SK-N-SH treated with all-trans-retinoic acid at 6 μM for 48 hours (cell line): ENCODE data around the gene CSNK2A1.
"Not testable (repeated sequence)": the region's sequence is repeated elsewhere in the genome, so short reads cannot be mapped to it uniquely, and the experiment has no call there.

ENCODE experiments used
- ATAC-seq: fragments of 200-7000 bp; cut with Tn5 transposase; 3 replicates; pipeline ENCODE4 v1.9.1; 2020; ENCODE audit warnings: mild to moderate bottlenecking, moderate library complexity
- ARNTL ChIP-seq: fragments of 450-650 bp; formaldehyde crosslinking; IDR thresholded peaks from 2 replicates; pipeline ENCODE4 v1.5.0; 2020; ENCODE audit warnings: low read depth, mild to moderate bottlenecking, moderate library complexity, borderline replicate concordance
- BACH2 ChIP-seq: fragments of 250-450 bp; sonication (Bioruptor Pico); IDR thresholded peaks from 2 replicates; pipeline ENCODE4 v1.9.0; 2021; ENCODE audit warnings: mild to moderate bottlenecking, borderline replicate concordance
- CSDC2 ChIP-seq: fragments of 250-450 bp; sonication (Bioruptor Pico); IDR thresholded peaks from 2 replicates; pipeline ENCODE4 v1.5.0; 2020; ENCODE audit warnings: mild to moderate bottlenecking, moderate library complexity
- CSRNP3 ChIP-seq: fragments of 250-450 bp; sonication (Bioruptor Pico); IDR thresholded peaks from 2 replicates; pipeline ENCODE4 v1.5.1; 2021; ENCODE audit warnings: mild to moderate bottlenecking, moderate library complexity
- ESRRG ChIP-seq: fragments of 250-450 bp; sonication (Bioruptor Pico); IDR thresholded peaks from 2 replicates; pipeline ENCODE4 v1.6.1; 2021; ENCODE audit warnings: mild to moderate bottlenecking
- GLIS3 ChIP-seq: fragments of 250-450 bp; sonication (Bioruptor Pico); IDR thresholded peaks from 2 replicates; pipeline ENCODE4 v1.5.0; 2020; ENCODE audit warnings: mild to moderate bottlenecking, moderate library complexity
- ISL1 ChIP-seq: fragments of 250-450 bp; sonication (Bioruptor Pico); IDR thresholded peaks from 2 replicates; pipeline ENCODE4 v2.1.2; 2022; ENCODE audit warnings: mild to moderate bottlenecking, moderate library complexity
- POU6F1 ChIP-seq: fragments of 250-450 bp; sonication (Bioruptor Pico); IDR thresholded peaks from 2 replicates; pipeline ENCODE4 v1.8.0; 2021; ENCODE audit warnings: low read depth, mild to moderate bottlenecking, moderate library complexity, borderline replicate concordance
- PPARA ChIP-seq: fragments of 250-450 bp; sonication (Bioruptor Pico); IDR thresholded peaks from 2 replicates; pipeline ENCODE4 v1.5.0; 2020; ENCODE audit warnings: mild to moderate bottlenecking, borderline replicate concordance
- RARB ChIP-seq: fragments of 250-450 bp; sonication (Bioruptor Pico); IDR thresholded peaks from 2 replicates; pipeline ENCODE4 v1.8.0; 2021; ENCODE audit warnings: mild to moderate bottlenecking, moderate library complexity
- SNAI2 ChIP-seq: fragments of 250-450 bp; sonication (Bioruptor Pico); IDR thresholded peaks from 2 replicates; pipeline ENCODE4 v1.5.0; 2020; ENCODE audit warnings: mild to moderate bottlenecking, moderate library complexity
- TCF4 ChIP-seq: fragments of 250-450 bp; sonication (Bioruptor Pico); IDR thresholded peaks from 2 replicates; pipeline ENCODE4 v1.8.0; 2021; ENCODE audit warnings: mild to moderate bottlenecking, moderate library complexity, borderline replicate concordance
- TOX ChIP-seq: fragments of 250-450 bp; sonication (Bioruptor Pico); IDR thresholded peaks from 2 replicates; pipeline ENCODE4 v1.8.0; 2021; ENCODE audit warnings: mild to moderate bottlenecking, moderate library complexity, borderline replicate concordance
- TSHZ2 ChIP-seq: fragments of 250-450 bp; sonication (Bioruptor Pico); IDR thresholded peaks from 2 replicates; pipeline ENCODE4 v1.5.0; 2020; ENCODE audit warnings: mild to moderate bottlenecking, moderate library complexity
- ZC3H10 ChIP-seq: fragments of 250-450 bp; sonication (Bioruptor Pico); IDR thresholded peaks from 2 replicates; pipeline ENCODE4 v1.5.1; 2021; ENCODE audit warnings: mild to moderate bottlenecking, moderate library complexity
- ZFP3 ChIP-seq: fragments of 250-450 bp; sonication (Bioruptor Pico); IDR thresholded peaks from 2 replicates; pipeline ENCODE4 v1.5.0; 2020; ENCODE audit warnings: mild to moderate bottlenecking, moderate library complexity
- ZFP30 ChIP-seq: fragments of 450-650 bp; formaldehyde crosslinking; IDR thresholded peaks from 2 replicates; pipeline ENCODE4 v1.5.0; 2022; ENCODE audit warnings: mild to moderate bottlenecking, moderate library complexity
- ZNF565 ChIP-seq: fragments of 450-650 bp; formaldehyde crosslinking; conservative IDR thresholded peaks from 2 replicates; pipeline ENCODE4 v1.5.0; 2020; ENCODE audit warnings: low read depth, mild to moderate bottlenecking, moderate library complexity
- ZNF70 ChIP-seq: fragments of 450-650 bp; formaldehyde crosslinking; IDR thresholded peaks from 2 replicates; pipeline ENCODE4 v1.5.0; 2020; ENCODE audit warnings: mild to moderate bottlenecking, moderate library complexity
- ZNF8 ChIP-seq: fragments of 450-650 bp; formaldehyde crosslinking; IDR thresholded peaks from 2 replicates; pipeline ENCODE4 v1.5.0; 2020; ENCODE audit warnings: mild to moderate bottlenecking, moderate library complexity
- TF ChIP-seq, protein P1 (sequence below): fragments of 250-450 bp; sonication (Bioruptor Pico); IDR thresholded peaks from 2 replicates; pipeline ENCODE4 v1.8.0; 2020; ENCODE audit warnings: mild to moderate bottlenecking, moderate library complexity, borderline replicate concordance
- TF ChIP-seq, protein P2 (sequence below): fragments of 250-450 bp; sonication (Bioruptor Pico); IDR thresholded peaks from 2 replicates; pipeline ENCODE4 v1.5.1; 2020; ENCODE audit warnings: low read depth, mild to moderate bottlenecking, moderate library complexity

The CSNK2A1 gene

DNA sequence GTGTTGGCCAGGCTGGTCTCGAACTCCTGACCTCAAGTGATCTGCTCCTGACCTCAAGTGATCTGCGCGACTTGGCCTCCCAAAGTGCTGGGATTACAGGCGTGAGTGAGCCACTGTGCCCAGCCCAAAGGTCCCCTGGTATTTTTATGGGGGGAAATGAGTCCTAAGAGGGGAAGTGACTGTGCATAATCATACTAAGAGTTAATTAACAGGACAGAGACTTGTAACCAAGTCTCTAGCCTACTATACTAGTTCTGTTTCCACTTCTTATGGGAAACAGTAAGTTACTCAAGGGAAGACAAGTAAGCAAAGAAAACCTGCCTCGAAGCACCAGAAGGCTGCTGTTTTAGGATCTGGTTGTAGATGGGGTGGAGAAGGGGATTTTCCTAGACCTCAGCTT is 38.6 kb upstream of the CSNK2A1 start:
- no peak for ATAC-seq
- no peak for TF ChIP-seq ESRRG (CRISPR knock-in tag)
- TF ChIP-seq GLIS3 (CRISPR knock-in tag), result no peak
- TF ChIP-seq ZFP3 (CRISPR knock-in tag), result no peak
- TF ChIP-seq ZNF8 (CRISPR knock-in tag), result no peak
- TF ChIP-seq ZC3H10 (CRISPR knock-in tag), result no peak
- TF ChIP-seq TCF4, result no peak
- no peak for TF ChIP-seq TOX
- no peak for TF ChIP-seq ZNF565 (CRISPR knock-in tag)
- no peak for TF ChIP-seq SNAI2

DNA sequence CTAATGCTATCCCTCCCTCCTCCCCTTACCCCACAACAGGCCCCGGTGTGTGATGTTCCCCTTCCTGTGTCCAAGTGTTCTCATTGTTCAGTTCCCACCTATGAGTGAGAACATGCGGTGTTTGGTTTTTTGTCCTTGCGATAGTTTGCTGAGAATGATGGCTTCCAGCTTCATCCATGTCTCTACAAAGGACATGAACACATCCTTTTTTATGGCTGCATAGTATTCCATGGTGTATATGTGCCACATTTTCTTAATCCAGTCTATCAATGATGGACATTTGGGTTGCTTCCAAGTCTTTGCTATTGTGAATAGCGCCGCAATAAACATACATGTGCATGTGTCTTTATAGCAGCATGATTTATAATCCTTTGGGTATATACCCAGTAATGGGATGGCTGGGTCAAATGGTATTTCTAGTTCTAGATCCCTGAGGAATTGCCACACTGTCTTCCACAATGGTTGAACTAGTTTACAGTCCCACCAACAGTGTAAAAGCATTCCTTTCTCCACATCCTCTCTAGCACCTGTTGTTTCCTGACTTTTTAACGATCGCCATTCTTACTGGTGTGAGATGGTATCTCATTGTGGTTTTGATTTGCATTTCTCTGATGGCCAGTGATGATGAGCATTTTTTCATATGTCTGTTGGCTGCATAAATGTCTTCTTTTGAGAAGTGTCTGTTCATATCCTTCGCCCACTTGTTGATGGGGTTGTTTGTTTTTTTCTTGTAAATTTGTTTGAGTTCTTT is 35.5 kb upstream of the CSNK2A1 start:
- ATAC-seq, result not testable (repeated sequence)

- TF ChIP-seq ZFP30 (CRISPR knock-in tag), result no peak
- no peak for TF ChIP-seq GLIS3 (CRISPR knock-in tag)
- TF ChIP-seq PPARA (CRISPR knock-in tag), result no peak
- no peak for TF ChIP-seq TOX
- TF ChIP-seq ISL1 (CRISPR knock-in tag), result no peak
- TF ChIP-seq CSRNP3 (CRISPR knock-in tag), result no peak
- no peak for TF ChIP-seq ZFP3 (CRISPR knock-in tag)
- TF ChIP-seq, protein P1, sequence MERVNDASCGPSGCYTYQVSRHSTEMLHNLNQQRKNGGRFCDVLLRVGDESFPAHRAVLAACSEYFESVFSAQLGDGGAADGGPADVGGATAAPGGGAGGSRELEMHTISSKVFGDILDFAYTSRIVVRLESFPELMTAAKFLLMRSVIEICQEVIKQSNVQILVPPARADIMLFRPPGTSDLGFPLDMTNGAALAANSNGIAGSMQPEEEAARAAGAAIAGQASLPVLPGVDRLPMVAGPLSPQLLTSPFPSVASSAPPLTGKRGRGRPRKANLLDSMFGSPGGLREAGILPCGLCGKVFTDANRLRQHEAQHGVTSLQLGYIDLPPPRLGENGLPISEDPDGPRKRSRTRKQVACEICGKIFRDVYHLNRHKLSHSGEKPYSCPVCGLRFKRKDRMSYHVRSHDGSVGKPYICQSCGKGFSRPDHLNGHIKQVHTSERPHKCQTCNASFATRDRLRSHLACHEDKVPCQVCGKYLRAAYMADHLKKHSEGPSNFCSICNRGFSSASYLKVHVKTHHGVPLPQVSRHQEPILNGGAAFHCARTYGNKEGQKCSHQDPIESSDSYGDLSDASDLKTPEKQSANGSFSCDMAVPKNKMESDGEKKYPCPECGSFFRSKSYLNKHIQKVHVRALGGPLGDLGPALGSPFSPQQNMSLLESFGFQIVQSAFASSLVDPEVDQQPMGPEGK, result no peak
- TF ChIP-seq POU6F1 (CRISPR knock-in tag), result no peak
- no peak for TF ChIP-seq CSDC2 (CRISPR knock-in tag)
- TF ChIP-seq TCF4, result no peak
- TF ChIP-seq ZNF8 (CRISPR knock-in tag), result no peak
- ATAC-seq, result peak; percentile 51; the same call in 1 of the 3 replicates
Measured at GRCh38 chr20:577167-577791, 33.7 kb upstream of the CSNK2A1 start.

DNA sequence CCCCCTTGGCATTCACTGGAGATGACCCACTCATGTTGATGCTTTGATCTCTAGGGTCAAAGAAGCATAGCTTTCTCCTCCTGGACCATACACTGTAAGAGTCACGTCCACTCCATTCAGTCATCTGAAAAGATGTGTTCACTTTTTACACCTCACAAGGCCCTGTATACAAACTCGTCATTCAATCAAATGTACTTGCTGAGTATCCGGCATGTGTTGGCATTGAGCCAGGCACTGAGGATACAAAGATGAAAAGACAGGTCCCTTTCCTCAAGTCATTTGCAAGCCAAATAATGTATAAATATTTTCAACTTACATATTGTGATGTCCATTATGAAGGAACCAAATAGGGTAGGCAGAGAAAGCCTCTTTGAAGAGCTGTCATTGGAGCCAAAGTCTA is 32.6 kb upstream of the CSNK2A1 start:
- no peak for ATAC-seq
- no peak for TF ChIP-seq SNAI2
- no peak for TF ChIP-seq BACH2 (CRISPR knock-in tag)
- no peak for TF ChIP-seq ZNF70 (CRISPR knock-in tag)
- TF ChIP-seq, protein P2, sequence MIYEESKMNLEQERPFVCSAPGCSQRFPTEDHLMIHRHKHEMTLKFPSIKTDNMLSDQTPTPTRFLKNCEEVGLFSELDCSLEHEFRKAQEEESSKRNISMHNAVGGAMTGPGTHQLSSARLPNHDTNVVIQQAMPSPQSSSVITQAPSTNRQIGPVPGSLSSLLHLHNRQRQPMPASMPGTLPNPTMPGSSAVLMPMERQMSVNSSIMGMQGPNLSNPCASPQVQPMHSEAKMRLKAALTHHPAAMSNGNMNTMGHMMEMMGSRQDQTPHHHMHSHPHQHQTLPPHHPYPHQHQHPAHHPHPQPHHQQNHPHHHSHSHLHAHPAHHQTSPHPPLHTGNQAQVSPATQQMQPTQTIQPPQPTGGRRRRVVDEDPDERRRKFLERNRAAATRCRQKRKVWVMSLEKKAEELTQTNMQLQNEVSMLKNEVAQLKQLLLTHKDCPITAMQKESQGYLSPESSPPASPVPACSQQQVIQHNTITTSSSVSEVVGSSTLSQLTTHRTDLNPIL (CRISPR knock-in tag), result no peak
- no peak for TF ChIP-seq TCF4
- no peak for TF ChIP-seq RARB (CRISPR knock-in tag)
- TF ChIP-seq ZFP3 (CRISPR knock-in tag), result no peak
- no peak for TF ChIP-seq TOX
- TF ChIP-seq GLIS3 (CRISPR knock-in tag), result no peak
- TF ChIP-seq ZC3H10 (CRISPR knock-in tag), result no peak
- TF ChIP-seq, protein P1, result no peak
- no peak for TF ChIP-seq ARNTL (CRISPR knock-in tag)
- no peak for TF ChIP-seq CSRNP3 (CRISPR knock-in tag)
- TF ChIP-seq ZFP30 (CRISPR knock-in tag), result no peak
- no peak for TF ChIP-seq TSHZ2
- TF ChIP-seq ISL1 (CRISPR knock-in tag), result no peak
- TF ChIP-seq ESRRG (CRISPR knock-in tag), result no peak
